ACC112 (cell line): ENCODE results near the gene TMEM120A.

Experiments
- H2AFZ ChIP-seq: fragments of 200-600 bp; sonication (generic); one replicate; pipeline ENCODE4 v1.6.0; 2017; ENCODE audit warnings: antibody characterized with exemption, low read length; ENCODE audit not compliant: unreplicated experiment
- H3K27ac ChIP-seq: fragments of 200-600 bp; sonication (generic); 2 replicates; pipeline ENCODE4 v1.5.1; 2014; ENCODE audit warnings: low read depth, mild to moderate bottlenecking, antibody characterized with exemption, low read length, moderate library complexity
- H3K27me3 ChIP-seq: fragments of 200-600 bp; sonication (generic); 2 replicates; pipeline ENCODE4 v1.6.1; 2014; ENCODE audit warnings: mild to moderate bottlenecking, antibody characterized with exemption, low read length, moderate library complexity, mixed read lengths; ENCODE audit not compliant: insufficient read depth
- H3K36me3 ChIP-seq: fragments of 200-600 bp; sonication (generic); 2 replicates; pipeline ENCODE4 v1.6.1; 2016; ENCODE audit warnings: mild to moderate bottlenecking, antibody characterized with exemption, low read length, moderate library complexity, mixed read lengths; ENCODE audit not compliant: insufficient read depth
- H3K4me1 ChIP-seq: fragments of 200-600 bp; sonication (generic); one replicate; pipeline ENCODE4 v1.6.1; 2016; ENCODE audit warnings: low read length, mixed read lengths; ENCODE audit not compliant: insufficient read depth, unreplicated experiment, control insufficient read depth
- H3K4me3 ChIP-seq: fragments of 200-600 bp; sonication (generic); 2 replicates; pipeline ENCODE4 v1.5.1; 2014; ENCODE audit warnings: mild to moderate bottlenecking, low read depth, low read length
- H3K79me2 ChIP-seq: fragments of 200-600 bp; sonication (generic); one replicate; pipeline ENCODE4 v1.6.0; 2016; ENCODE audit warnings: low read length; ENCODE audit not compliant: control insufficient read depth, unreplicated experiment, insufficient read depth

Gene TMEM120A

DNA sequence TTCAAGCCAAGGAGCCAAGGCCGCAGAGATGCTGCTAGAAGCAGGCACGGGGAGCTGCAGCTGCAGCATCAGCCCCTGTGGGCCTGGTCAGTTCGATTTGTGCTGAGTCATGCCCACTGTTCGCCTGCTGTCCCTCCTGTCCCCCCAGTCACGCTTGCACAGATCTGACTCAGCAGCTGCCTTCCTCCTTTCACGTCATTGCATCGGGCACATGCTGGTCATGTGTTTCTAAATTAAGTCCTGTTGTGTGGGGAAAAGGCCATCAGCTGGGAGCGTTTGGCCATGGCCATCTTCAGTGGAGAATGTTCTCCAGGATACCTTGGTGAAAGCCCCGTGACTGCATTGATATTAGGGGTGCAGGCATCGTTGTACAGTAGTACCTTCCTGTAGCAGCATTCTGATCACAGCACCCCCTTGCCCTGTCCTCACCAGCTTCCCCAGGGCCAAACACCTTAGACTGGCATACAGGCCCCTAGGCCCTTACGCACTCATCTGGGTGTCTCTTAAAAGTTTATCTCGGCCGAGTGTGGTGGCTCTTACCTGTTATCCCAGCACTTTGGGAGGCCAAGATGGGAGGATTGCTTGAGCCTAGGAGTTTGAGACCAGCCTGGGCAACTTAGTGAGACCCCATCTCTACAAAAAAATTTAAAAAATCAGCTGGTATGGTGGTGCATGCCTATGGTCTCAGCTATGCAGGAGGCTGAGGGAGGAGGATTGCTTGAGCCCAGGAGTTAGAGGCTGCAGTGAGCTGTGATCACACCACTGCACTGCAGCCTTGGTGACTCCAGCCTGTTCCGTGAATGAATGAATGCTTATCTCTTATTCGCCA lies 56.2 kb downstream of the TMEM120A start:
- H3K27me3 ChIP-seq, result no peaks in the 10 kb centered on the region
- no peak overlapping the region for H3K4me3 ChIP-seq
- H3K27ac ChIP-seq, result peak overlapping the region; percentile 65
- H2AFZ ChIP-seq, result no peak overlapping the region
- peaks cover 16% of the 10 kb centered on the region for H3K79me2 ChIP-seq
- no peaks in the 10 kb centered on the region; the same call in 1 of the 2 replicates for H3K36me3 ChIP-seq
- peaks cover 29% of the 10 kb centered on the region for H3K4me1 ChIP-seq
